Measurements from ENCODE around the gene ATPAF2. TPM values are rescaled to one million over a fixed set of nuclear protein-coding genes. Genes with fewer than 3 reads are reported as not detected.

The ATPAF2 gene
- total and polyA plus RNA-seq, 10 of the 15 experiments (the other 5 are each of a cell fraction or from before 2014, with no cell fraction given): 6.5 to 33.0 (median 26.5) TPM

DNA sequence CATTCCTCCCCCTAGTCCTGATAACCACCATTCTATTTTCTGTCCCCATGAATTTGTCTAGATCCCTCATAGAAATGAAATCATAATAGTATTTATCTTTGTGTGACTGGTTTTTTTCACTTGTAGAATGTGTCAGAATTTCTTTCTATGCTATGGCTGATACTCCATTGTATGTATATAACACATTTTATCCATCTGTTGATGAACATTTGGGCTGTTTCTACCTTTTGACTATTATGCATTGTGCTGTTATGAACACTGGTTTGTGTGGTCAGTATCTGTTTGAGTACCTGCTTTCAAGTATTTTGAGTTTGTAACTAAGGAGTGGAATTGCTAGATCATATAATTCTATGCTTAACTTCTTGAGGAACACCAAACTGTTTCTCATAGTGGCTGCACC lies 32.8 kb upstream of the ATPAF2 start:
- DNase-seq (ENCODE audit: low read depth, low spot score) (no peak), FAIRE-seq (no peak), ATAC-seq (peak; percentile 35; the same call in 1 of the 3 replicates)
- SMC1A ChIA-PET (ENCODE audit: uncharacterized antibody, unreplicated experiment): no interaction called here
- Histone ChIP-seq H3K79me2 (ENCODE audit: control insufficient read depth, insufficient read depth, low read length) (no peaks in the 10 kb centered on the region), H3K4me1 (ENCODE audit: control insufficient read depth, insufficient read depth, low read length) (no peaks in the 10 kb centered on the region), H3K36me3 (ENCODE audit: control insufficient read depth in 2 of 2, insufficient read depth in 2 of 2, low read length in 1 of 2) (no peaks in the 10 kb centered on the region), H3K9me3 (replicated peaks; ENCODE audit: control insufficient read depth, insufficient read depth, low read length) (no peaks in the 10 kb centered on the region), H3K27ac (ENCODE audit: control insufficient read depth, insufficient read depth) (no peak overlapping the region), H3K27me3 (replicated peaks in 1 of 2; ENCODE audit: control insufficient read depth in 2 of 2, insufficient read depth in 2 of 2, low read length in 1 of 2) (no peaks in the 10 kb centered on the region), H3K4me2 (ENCODE audit: control insufficient read depth, insufficient read depth) (no peak overlapping the region), H4K20me1 (ENCODE audit: control insufficient read depth, insufficient read depth) (no peaks in the 10 kb centered on the region), H3K9ac (ENCODE audit: control insufficient read depth, insufficient read depth, low read length) (no peak overlapping the region), H2AFZ (ENCODE audit: control insufficient read depth, low read depth, low read length) (no peak overlapping the region), H3K4me3 (no peak overlapping the region)
- RAD21 ChIA-PET (ENCODE audit: unreplicated experiment): no interaction called here
- no TSS peak for BruUV-seq (replicated peaks)
- TF ChIP-seq RUNX3 (IDR thresholded peaks at IDR 0.05; ENCODE audit: low read length): no peak
- no peak for TF ChIP-seq POLR2A (IDR thresholded peaks at IDR 0.05; ENCODE audit: low read depth, low read length)
- no peak for TF ChIP-seq SKIL (IDR thresholded peaks at IDR 0.05; ENCODE audit: low read depth, poor library complexity, severe bottlenecking)
- TF ChIP-seq DPF2 (IDR thresholded peaks at IDR 0.05): no peak
- TF ChIP-seq, protein P1, sequence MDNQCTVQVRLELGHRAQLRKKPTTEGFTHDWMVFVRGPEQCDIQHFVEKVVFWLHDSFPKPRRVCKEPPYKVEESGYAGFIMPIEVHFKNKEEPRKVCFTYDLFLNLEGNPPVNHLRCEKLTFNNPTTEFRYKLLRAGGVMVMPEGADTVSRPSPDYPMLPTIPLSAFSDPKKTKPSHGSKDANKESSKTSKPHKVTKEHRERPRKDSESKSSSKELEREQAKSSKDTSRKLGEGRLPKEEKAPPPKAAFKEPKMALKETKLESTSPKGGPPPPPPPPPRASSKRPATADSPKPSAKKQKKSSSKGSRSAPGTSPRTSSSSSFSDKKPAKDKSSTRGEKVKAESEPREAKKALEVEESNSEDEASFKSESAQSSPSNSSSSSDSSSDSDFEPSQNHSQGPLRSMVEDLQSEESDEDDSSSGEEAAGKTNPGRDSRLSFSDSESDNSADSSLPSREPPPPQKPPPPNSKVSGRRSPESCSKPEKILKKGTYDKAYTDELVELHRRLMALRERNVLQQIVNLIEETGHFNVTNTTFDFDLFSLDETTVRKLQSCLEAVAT (IDR thresholded peaks at IDR 0.05): no peak
- no peak for TF ChIP-seq BACH1 (IDR thresholded peaks at IDR 0.05; ENCODE audit: borderline replicate concordance)
- TF ChIP-seq CBX3 (IDR thresholded peaks at IDR 0.05; ENCODE audit: borderline replicate concordance, low read depth): no peak
- TF ChIP-seq YY1 (IDR thresholded peaks at IDR 0.05; ENCODE audit: low read depth, low read length): no peak
- TF ChIP-seq MXI1 (IDR thresholded peaks at IDR 0.05; ENCODE audit: low read depth, low read length): no peak
- no peak for TF ChIP-seq ZNF274 (IDR thresholded peaks at IDR 0.05; ENCODE audit: insufficient read depth, insufficient read length)
- TF ChIP-seq PAX5 (IDR thresholded peaks at IDR 0.05; ENCODE audit: borderline replicate concordance, low read depth, low read length): no peak
- no peak for TF ChIP-seq GATAD2B (conservative IDR thresholded peaks at IDR 0.05; ENCODE audit: low read depth)
- no peak for TF ChIP-seq NR2C1 (IDR thresholded peaks at IDR 0.05)
- TF ChIP-seq BMI1 (IDR thresholded peaks at IDR 0.05; ENCODE audit: borderline replicate concordance): no peak
- no peak for TF ChIP-seq STAT1 (conservative IDR thresholded peaks at IDR 0.05)
- POLR2A ChIA-PET: no interaction called here
- intact Hi-C loops (cut with micrococcal nuclease; ENCODE audit: unreplicated experiment) (no loop called here), in situ Hi-C loops (cut with MboI) (no loop called here)
- CTCF ChIA-PET: no interaction called here
